Liver (tissue), 9 donors: ENCODE measurements around the gene HAPLN1. TPM values are rescaled to one million over a fixed set of nuclear protein-coding genes. Genes with fewer than 3 reads are reported as not detected.

Source experiments
- DNase-seq: peaks from one replicate; pipeline ENCODE4 v3.0.0-alpha.2; 2017; ENCODE audit warnings: low spot score
- H3K27ac ChIP-seq, 2 donors: one replicate each; pipeline ENCODE4 v1.7.0; 2013; ENCODE audit warnings: inconsistent platforms in 2 of 2, low read length in 2 of 2, control low read depth in 1 of 2, low read depth in 1 of 2, mild to moderate bottlenecking in 1 of 2
- H3K27me3 ChIP-seq, 4 donors: one replicate each; pipeline versions ENCODE4 v1.6.1 to v1.7.0; 2013; ENCODE audit warnings: low read length in 3 of 4, inconsistent platforms in 1 of 4, mild to moderate bottlenecking in 1 of 4, moderate library complexity in 1 of 4; ENCODE audit not compliant: control insufficient read depth in 4 of 4, insufficient read depth in 4 of 4
- H3K36me3 ChIP-seq, 4 donors: one replicate each; pipeline versions ENCODE4 v1.6.1 to v1.7.0; 2013; ENCODE audit warnings: low read length in 3 of 4, mild to moderate bottlenecking in 3 of 4, low read depth in 1 of 4, moderate library complexity in 1 of 4; ENCODE audit not compliant: control insufficient read depth in 4 of 4, insufficient read depth in 3 of 4
- H3K4me1 ChIP-seq, 4 donors: one replicate each; pipeline versions ENCODE4 v1.6.1 to v1.7.0; 2013; ENCODE audit warnings: low read length in 3 of 4, mild to moderate bottlenecking in 3 of 4, moderate library complexity in 1 of 4; ENCODE audit not compliant: control insufficient read depth in 4 of 4, insufficient read depth in 4 of 4
- H3K4me3 ChIP-seq, 3 donors: one replicate each; pipeline versions ENCODE4 v1.6.1 to v1.7.0; 2013; ENCODE audit warnings: low read length in 3 of 3, control low read depth in 1 of 3, low read depth in 1 of 3, mild to moderate bottlenecking in 1 of 3
- H3K9ac ChIP-seq, 2 donors: one replicate each; pipeline ENCODE4 v1.7.0; 2013; ENCODE audit warnings: low read length in 2 of 2, mild to moderate bottlenecking in 2 of 2, moderate library complexity in 2 of 2, control low read depth in 1 of 2, low read depth in 1 of 2
- H3K9me3 ChIP-seq, 4 donors: one replicate each; pipeline versions ENCODE4 v1.6.1 to v1.7.0; 2013; ENCODE audit warnings: low read length in 3 of 4; ENCODE audit not compliant: control insufficient read depth in 4 of 4
- ATF3 ChIP-seq: IDR thresholded peaks from 2 replicates; pipeline ENCODE4 v1.6.1; 2016; ENCODE audit warnings: antibody characterized with exemption
- CTCF ChIP-seq: fragments of 150-350 bp; IDR thresholded peaks from 2 replicates; pipeline ENCODE4 v1.5.1; 2017; ENCODE audit warnings: improper control_type of control experiment, low read depth, low read length; ENCODE audit not compliant: missing input control
- EGR1 ChIP-seq, 2 donors: IDR thresholded peaks; 2 replicates each; pipeline ENCODE4 v1.6.1; 2016 to 2018; ENCODE audit warnings: antibody characterized with exemption in 2 of 2, low read depth in 2 of 2
- FOXA1 ChIP-seq: IDR thresholded peaks from 2 replicates; pipeline ENCODE4 v1.6.1; 2016; ENCODE audit warnings: antibody characterized with exemption
- FOXA2 ChIP-seq: IDR thresholded peaks from 2 replicates; pipeline ENCODE4 v1.6.1; 2016; ENCODE audit warnings: antibody characterized with exemption
- GABPA ChIP-seq, 2 donors: IDR thresholded peaks in 1 of 2; conservative IDR thresholded peaks in 1 of 2; 2 replicates each; pipeline ENCODE4 v1.6.1; 2016; ENCODE audit warnings: antibody characterized with exemption in 2 of 2, mild to moderate bottlenecking in 1 of 2, moderate library complexity in 1 of 2
- HNF4A ChIP-seq, 2 donors: conservative IDR thresholded peaks; 2 replicates each; pipeline ENCODE4 v1.6.1; 2016; ENCODE audit warnings: antibody characterized with exemption in 2 of 2, mild to moderate bottlenecking in 2 of 2
- HNF4G ChIP-seq: IDR thresholded peaks from 2 replicates; pipeline ENCODE4 v1.6.1; 2016; ENCODE audit warnings: antibody characterized with exemption
- JUND ChIP-seq, 2 donors: IDR thresholded peaks; 2 replicates each; pipeline ENCODE4 v1.6.1; 2016; ENCODE audit warnings: antibody characterized with exemption in 2 of 2
- MAX ChIP-seq: IDR thresholded peaks from 2 replicates; pipeline ENCODE4 v1.6.1; 2016; ENCODE audit warnings: antibody characterized with exemption
- NR2F2 ChIP-seq: IDR thresholded peaks from 2 replicates; pipeline ENCODE4 v1.6.1; 2016; ENCODE audit warnings: antibody characterized with exemption
- RAD21 ChIP-seq, 2 donors: IDR thresholded peaks; 2 replicates each; pipeline ENCODE4 v1.6.1; 2016; ENCODE audit warnings: antibody characterized with exemption in 2 of 2, mild to moderate bottlenecking in 2 of 2
- REST ChIP-seq: IDR thresholded peaks from 2 replicates; pipeline ENCODE4 v1.6.1; 2016; ENCODE audit warnings: antibody characterized with exemption, mild to moderate bottlenecking
- RXRA ChIP-seq, 2 donors: IDR thresholded peaks; 2 replicates each; pipeline ENCODE4 v1.6.1; 2017 to 2018; ENCODE audit warnings: antibody characterized with exemption in 2 of 2, mild to moderate bottlenecking in 1 of 2
- SP1 ChIP-seq: IDR thresholded peaks from 2 replicates; pipeline ENCODE4 v1.6.1; 2018; ENCODE audit warnings: antibody characterized with exemption, mild to moderate bottlenecking
- TAF1 ChIP-seq: conservative IDR thresholded peaks from 2 replicates; pipeline ENCODE4 v1.6.1; 2016; ENCODE audit warnings: antibody characterized with exemption, mild to moderate bottlenecking
- YY1 ChIP-seq: IDR thresholded peaks from 2 replicates; pipeline ENCODE4 v1.6.1; 2016; ENCODE audit warnings: antibody characterized with exemption, mild to moderate bottlenecking
- ZBTB33 ChIP-seq: IDR thresholded peaks from 2 replicates; pipeline ENCODE4 v1.6.1; 2016; ENCODE audit warnings: antibody characterized with exemption
- WGBS: extraction: QIAGEN DNeasy Blood & Tissue Kit; methylation state at CpG from one replicate; pipeline ENCODE4 v1.1.7; 2013; 5-methylcytosine and 5-hydroxymethylcytosine counted together
- polyA plus RNA-seq, 2 donors: library from polyadenylated mRNA; stranded (reverse) in 1 of 2; unstranded in 1 of 2; fragments of 200-250 nt in 1 of 2; fragments of >200 nt in 1 of 2; fragmentation: Nextera tagmentation in 1 of 2; extraction: Ambion mirVana in 1 of 2; gene quantifications; one replicate each; pipeline versions ENCODE4 v1.2.1 to v1.2.3, GENCODE V29; 2013 to 2015
- total RNA-seq, 2 donors: library from RNA; depleted of rRNA; stranded (reverse); fragments of >200 nt; gene quantifications; one replicate each; pipeline ENCODE4 v1.2.3, GENCODE V29; 2014
- donor health status: healthy.
- donor health status: healthy.
- donor health status: healthy.
- donor health status: healthy.
- donor health status: healthy.

HAPLN1 gene
- total and polyA plus RNA-seq, 4 donors = 0.07 to 1.3 TPM; not detected in 2

GRCh38 chr5:83724001-83724400 lies 3.3 kb upstream of the HAPLN1 start (continued):
- TF ChIP-seq MAX = no peak

GRCh38 chr5:83723031-83723430 lies 2.4 kb upstream of the HAPLN1 start:
- peaks cover 0 to 7% (median 4%) of the 10 kb centered on the region in 4 donors for H3K27me3 ChIP-seq
- TF ChIP-seq SP1 (no peak), HNF4G (no peak), JUND (IDR thresholded peaks at IDR 0.05) (no peak), YY1 (no peak), RAD21 (IDR thresholded peaks at IDR 0.05) (no peak), RXRA (IDR thresholded peaks at IDR 0.05) (no peak), FOXA2 (no peak), EGR1 (IDR thresholded peaks at IDR 0.05; ENCODE audit: low read depth in 2 of 2) (no peak), ATF3 (no peak), GABPA (IDR thresholded peaks at IDR 0.05 in 1 of 2, conservative IDR thresholded peaks at IDR 0.05 in 1 of 2) (no peak), NR2F2 (no peak), ZBTB33 (no peak), FOXA1 (no peak), MAX (no peak), TAF1 (no peak), HNF4A (conservative IDR thresholded peaks at IDR 0.05) (no peak), CTCF (no peak), REST (no peak)
- no peak for DNase-seq
- no peak overlapping the region for H3K27ac ChIP-seq
- WGBS = 76% methylated on average over 7 of the region's 7 CpGs
- no peaks in the 10 kb centered on the region for H3K36me3 ChIP-seq
- no peak overlapping the region for H3K9ac ChIP-seq
- peaks cover 7 to 14% (median 11%) of the 10 kb centered on the region in 4 donors for H3K4me1 ChIP-seq
- no peak overlapping the region for H3K4me3 ChIP-seq
- no peaks in the 10 kb centered on the region for H3K9me3 ChIP-seq
